Raji (cell line): ENCODE data around the gene TARS1.

ENCODE experiments used
- POLR2A ChIP-seq: IDR thresholded peaks from 2 replicates; pipeline ENCODE4 v1.6.1; 2011; ENCODE audit warnings: low read depth, low read length, control low read depth; ENCODE audit not compliant: insufficient read depth

Gene TARS1

GRCh38 chr5:33504570-33504969, 63.8 kb downstream of the TARS1 start:
- TF ChIP-seq POLR2A: no peak

DNA sequence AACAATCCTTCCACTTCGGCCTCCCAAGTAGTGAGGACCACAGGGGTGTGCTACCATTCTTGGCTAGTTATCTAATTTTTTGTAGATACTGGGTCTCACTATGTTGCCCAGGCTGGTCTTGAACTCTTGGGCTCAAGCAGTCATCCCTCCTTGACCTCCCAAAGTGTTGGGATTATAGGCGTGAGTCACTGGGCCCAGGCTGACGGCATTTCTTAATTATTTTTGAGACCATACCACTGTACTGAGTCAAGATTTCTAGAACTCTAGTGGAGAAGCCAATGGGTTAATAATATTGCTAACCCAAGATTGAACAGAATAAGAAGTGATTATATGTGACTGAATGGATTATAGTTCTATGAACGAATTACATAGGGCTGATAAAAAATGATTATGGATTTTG, 66.7 kb downstream of the TARS1 start:
- no peak for TF ChIP-seq POLR2A

- TF ChIP-seq POLR2A: no peak
These were observed 68.3 kb downstream of the TARS1 start for GRCh38 chr5:33509036-33509435.

- no peak for TF ChIP-seq POLR2A
These were observed 72.9 kb downstream of the TARS1 start for GRCh38 chr5:33513462-33514185.

DNA sequence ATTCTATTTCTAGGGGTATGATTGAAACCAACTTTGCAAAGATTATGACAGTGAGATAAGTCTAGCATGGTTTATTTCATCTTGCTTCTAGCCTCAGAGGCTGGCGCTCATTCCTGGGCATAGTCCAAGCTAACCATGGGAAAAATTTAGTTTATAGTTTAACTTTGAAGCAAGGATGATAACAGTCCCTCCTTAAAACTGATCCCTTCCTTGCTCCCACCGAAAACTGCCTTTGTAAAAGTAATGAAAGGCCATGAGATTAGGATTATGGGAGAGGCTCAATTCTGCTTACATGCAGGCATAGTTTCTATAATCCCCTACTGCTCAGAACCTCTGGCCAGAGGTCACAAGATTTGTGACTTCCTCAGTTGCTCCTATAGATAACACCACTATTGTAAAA, 75.7 kb downstream of the TARS1 start:
- TF ChIP-seq POLR2A: no peak
